22Rv1 (cell line): ENCODE data around the gene BDH1.

Source experiments
- H3K27ac ChIP-seq: fragments of 450-650 bp; 2 replicates; pipeline ENCODE4 v1.5.1; 2017
- ZFX ChIP-seq: fragments of 450-650 bp; IDR thresholded peaks from 2 replicates; pipeline ENCODE4 v1.6.1; 2017; ENCODE audit warnings: antibody characterized with exemption, borderline replicate concordance
- TF ChIP-seq, protein P1 (sequence below): fragments of 450-650 bp; IDR thresholded peaks from 2 replicates; pipeline ENCODE4 v1.5.1; 2017; ENCODE audit warnings: mild to moderate bottlenecking

BDH1 gene

DNA sequence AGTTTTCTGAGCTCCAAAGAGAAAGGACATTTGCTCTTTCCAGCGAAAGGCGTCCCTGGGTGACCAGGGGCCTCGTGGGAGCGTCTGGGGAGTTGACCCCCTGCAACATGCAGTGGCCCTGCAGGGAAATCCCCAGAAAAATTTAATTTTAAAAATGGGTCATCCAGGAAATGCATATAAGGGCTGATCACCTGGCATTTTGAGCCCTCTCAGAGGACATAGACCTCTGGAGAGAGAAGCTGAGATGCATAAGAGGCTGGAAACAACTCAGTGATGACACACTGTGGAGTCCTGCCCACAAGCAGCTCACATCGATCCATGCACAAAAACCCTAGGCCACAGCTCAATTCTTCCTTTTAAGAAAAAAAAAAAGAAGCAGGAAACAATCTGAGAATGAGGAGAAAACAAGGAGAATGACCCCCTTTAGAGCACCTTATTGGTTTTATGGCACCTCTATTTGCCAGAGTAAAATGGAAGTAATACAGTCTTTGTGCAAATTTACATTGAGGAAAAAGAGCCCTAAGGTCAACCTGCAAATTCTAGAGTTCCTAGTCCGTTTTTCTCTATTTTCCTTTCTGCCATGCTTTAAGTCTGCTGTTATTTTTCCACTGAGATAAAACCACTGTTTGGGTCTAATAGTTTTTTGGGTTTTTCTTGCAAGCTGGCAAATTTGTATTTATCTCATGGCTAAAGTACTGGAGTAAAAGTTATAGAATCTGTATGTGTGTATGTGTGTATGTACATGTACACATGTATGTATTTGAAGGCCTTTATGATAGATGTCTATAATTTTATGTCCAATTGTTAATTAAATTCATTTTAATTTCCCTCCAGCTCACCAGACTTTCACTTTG lies 6.9 kb upstream of the BDH1 start:
- TF ChIP-seq, protein P1, sequence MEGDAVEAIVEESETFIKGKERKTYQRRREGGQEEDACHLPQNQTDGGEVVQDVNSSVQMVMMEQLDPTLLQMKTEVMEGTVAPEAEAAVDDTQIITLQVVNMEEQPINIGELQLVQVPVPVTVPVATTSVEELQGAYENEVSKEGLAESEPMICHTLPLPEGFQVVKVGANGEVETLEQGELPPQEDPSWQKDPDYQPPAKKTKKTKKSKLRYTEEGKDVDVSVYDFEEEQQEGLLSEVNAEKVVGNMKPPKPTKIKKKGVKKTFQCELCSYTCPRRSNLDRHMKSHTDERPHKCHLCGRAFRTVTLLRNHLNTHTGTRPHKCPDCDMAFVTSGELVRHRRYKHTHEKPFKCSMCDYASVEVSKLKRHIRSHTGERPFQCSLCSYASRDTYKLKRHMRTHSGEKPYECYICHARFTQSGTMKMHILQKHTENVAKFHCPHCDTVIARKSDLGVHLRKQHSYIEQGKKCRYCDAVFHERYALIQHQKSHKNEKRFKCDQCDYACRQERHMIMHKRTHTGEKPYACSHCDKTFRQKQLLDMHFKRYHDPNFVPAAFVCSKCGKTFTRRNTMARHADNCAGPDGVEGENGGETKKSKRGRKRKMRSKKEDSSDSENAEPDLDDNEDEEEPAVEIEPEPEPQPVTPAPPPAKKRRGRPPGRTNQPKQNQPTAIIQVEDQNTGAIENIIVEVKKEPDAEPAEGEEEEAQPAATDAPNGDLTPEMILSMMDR = no peak
- no peak for TF ChIP-seq ZFX
- H3K27ac ChIP-seq = no peak overlapping the region

DNA sequence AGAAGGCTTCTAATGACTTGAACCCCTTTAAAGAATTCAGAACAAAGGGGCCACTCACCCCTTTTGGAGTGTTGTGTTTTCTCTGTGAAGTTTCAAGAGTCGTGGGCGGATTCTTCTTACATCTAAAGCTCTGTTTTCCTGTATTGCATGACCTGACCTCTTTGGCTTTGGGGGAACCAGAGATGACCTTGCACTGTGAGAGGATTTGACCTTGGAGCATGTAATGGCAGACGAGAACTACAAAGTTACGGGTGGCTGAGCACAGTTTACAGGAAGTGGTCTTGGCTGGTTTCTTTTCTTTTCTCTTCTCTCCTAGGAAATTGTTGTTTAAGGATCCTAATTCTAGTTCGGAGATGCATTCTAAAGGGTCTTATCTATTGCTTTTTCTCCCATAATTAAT lies 6.2 kb upstream of the BDH1 start:
- TF ChIP-seq, protein P1 = no peak
- no peak for TF ChIP-seq ZFX
- H3K27ac ChIP-seq = no peak overlapping the region

DNA sequence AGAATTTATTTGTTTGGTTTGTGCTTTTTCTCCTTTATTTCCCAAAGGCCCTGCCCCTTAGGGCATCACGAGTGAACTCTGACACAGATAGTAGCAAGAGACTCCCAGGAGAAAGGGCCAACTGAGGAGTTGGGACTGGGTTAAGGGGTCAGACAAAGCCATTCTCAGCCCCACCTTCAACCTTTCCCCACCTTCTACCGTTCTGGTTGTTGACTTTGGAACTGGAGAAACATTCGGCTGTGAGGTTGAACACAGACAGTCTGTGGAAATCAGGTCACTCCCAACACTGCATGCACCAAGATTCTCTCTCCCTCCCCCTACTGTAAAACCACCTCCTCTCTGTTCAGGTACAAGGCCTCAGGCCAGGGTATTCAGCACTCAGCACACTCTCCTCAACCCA lies 3.9 kb upstream of the BDH1 start:
- no peak overlapping the region for H3K27ac ChIP-seq
- TF ChIP-seq ZFX = no peak
- TF ChIP-seq, protein P1 = no peak

DNA sequence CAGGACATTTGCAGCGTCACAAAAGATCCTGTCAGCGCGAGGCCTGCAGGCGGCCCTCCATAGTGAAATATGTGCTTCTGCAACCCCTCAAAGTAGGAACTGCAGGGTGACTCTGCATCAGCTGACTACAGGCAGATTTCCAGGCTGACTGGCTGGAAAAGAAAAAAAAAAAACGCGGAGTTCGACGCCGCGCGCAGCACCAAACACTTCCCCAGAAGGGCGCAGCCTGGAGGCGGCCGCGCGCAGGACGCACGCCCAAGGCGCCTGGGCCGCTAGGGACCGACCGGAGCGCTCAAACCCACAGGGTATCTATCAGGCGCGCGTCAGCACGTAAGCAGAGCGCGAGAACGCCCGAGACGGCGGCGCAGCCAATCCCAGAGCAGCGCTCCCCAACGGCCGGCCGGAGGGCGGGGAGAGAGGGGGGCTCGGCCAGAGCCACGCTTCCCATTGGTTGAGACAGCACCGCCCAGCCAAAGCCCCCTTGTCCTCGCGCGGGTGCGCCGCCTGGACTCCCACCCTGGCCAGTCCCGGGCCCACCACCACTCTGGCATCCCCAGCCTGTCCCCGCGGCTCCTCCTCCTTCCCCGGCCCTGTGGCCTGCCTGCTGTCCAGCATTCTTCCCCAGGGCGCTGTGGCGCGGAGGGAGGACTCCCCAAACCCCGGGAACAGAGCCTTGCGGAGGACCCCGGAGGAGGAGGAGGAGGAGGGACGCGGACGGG lies 1.0 kb downstream of the BDH1 start:
- peak overlapping the region; percentile 85 for H3K27ac ChIP-seq
- TF ChIP-seq, protein P1 = peak; percentile 80
- TF ChIP-seq ZFX = no peak

DNA sequence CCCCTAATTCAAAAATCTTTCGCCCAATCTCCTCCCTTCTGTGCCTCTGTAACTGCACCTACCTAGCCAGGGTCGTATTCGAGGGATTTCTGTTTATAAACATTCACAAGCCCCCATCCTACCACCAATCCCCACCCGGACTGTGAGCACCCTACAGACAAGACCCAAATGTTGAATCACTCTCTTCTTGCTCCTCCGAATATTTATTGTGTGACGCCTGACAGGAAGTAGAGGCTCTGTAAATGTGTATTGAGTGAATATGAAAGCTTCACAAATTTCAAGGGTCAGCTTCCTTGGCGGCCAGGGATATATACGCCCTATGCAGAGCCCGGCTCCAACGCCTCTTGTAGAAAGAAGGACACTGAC lies 1.6 kb downstream of the BDH1 start:
- no peak for TF ChIP-seq ZFX
- TF ChIP-seq, protein P1 = no peak
- peak overlapping the region; percentile 85 for H3K27ac ChIP-seq

DNA sequence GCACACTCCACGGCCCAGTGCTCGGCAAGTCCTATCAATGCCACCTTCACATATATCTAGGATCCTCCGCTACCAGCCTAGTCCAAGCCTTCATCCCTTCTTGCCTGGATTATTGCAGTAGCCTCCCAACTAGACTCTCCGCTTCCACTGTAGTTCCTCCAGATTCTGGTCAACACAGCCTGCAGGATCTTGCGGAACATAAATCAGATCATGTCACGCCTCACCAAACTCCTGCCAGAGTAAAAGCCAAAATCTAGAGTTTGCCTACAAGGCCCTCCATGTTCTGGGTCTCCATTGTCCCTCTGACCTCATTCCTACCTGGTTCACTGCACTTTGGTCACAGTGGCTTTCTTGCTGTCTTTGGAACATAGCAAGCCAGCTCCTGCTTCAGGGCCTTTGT lies 3.6 kb downstream of the BDH1 start:
- H3K27ac ChIP-seq = no peak overlapping the region
- TF ChIP-seq, protein P1 = no peak
- no peak for TF ChIP-seq ZFX

DNA sequence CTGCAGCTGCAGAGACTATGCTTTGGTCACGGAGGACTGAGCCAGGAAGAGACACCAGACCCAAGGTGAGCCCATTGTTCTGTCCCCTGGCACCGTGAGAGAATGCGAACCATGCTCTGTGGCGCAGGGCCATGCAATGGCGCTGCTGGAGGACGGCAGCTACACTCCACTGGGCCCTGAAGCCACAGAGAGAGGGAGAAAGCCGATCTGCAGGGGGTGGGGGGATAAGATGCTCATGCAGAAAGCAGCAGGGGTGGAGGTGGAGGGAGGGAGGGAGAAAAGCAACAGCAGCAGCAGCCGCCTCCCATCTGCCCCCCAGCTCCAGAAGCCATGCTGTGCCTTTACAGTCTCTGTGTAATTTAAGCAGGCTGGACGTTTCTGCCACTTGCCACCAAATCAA lies 5.3 kb downstream of the BDH1 start:
- TF ChIP-seq, protein P1 = no peak
- no peak for TF ChIP-seq ZFX
- no peak overlapping the region for H3K27ac ChIP-seq
